K562 treated with DMSO at 1 percent for 12 hours (cell line): Measurements from ENCODE around the gene RANBP2. TPM values are rescaled to one million over a fixed set of nuclear protein-coding genes. Genes with fewer than 3 reads are reported as not detected.

Experiments
- total RNA-seq: library from RNA; unstranded; fragments of 300-600 nt; gene quantifications from 2 replicates; pipeline ENCODE4 v1.2.3, GENCODE V29; 2022; ENCODE audit not compliant: insufficient read depth

Gene RANBP2
- 6.3 and 36.9 TPM in 2 replicates for total RNA-seq

GRCh38 chr2:108719149-108720044 lies at the start of gene RANBP2:
RANBP2 (plus strand) TSS chr2:108719482; CDS start chr2:108719607, 125 bp downstream.

GRCh38 chr2:108786354-108787215 lies 67.3 kb downstream of the RANBP2 start, which contains the start of gene CCDC138:
CCDC138 (plus strand) TSS chr2:108786771; CDS start chr2:108786823, 52 bp downstream.

Other genes starting within 250 kb of the RANBP2 start
- 35.6 and 131 TPM in 2 replicates for gene LIMS1, start 185.0 kb upstream of the RANBP2 start, total RNA-seq
- 4.1 and 8.4 TPM in 2 replicates for gene CCDC138, start 67.3 kb downstream of the RANBP2 start, total RNA-seq